Skeletal muscle cell (primary cell): ENCODE data around the gene ANAPC10.
"Not testable (repeated sequence)": the region's sequence is repeated elsewhere in the genome, so short reads cannot be mapped to it uniquely, and the experiment has no call there.

Experiments used
- DNase-seq: peaks from one replicate; pipeline ENCODE4 v3.0.0-alpha.2; 2010; ENCODE audit warnings: low read depth
- H3K4me3 ChIP-seq: 2 replicates; pipeline ENCODE4 v1.5.1; 2011; ENCODE audit warnings: low read depth, mild to moderate bottlenecking, control low read depth, low read length, moderate library complexity

Gene ANAPC10

GRCh38 chr4:145097821-145098674, at the start of gene ANAPC10, which contains the start of gene ABCE1:
TSS of gene ANAPC10 (minus strand) at chr4:145098196. CDS start at chr4:145096099, 2,097 bp downstream.
TSS of gene ABCE1 (plus strand) at chr4:145098311. CDS start at chr4:145104413, 6,102 bp downstream.
- H3K4me3 ChIP-seq, result peak within 1 kb of the TSS; percentile 93
- peak; percentile 96 for DNase-seq

GRCh38 chr4:145136219-145136618, 38.2 kb upstream of the ANAPC10 start:
- H3K4me3 ChIP-seq, result not testable (repeated sequence)

DNA sequence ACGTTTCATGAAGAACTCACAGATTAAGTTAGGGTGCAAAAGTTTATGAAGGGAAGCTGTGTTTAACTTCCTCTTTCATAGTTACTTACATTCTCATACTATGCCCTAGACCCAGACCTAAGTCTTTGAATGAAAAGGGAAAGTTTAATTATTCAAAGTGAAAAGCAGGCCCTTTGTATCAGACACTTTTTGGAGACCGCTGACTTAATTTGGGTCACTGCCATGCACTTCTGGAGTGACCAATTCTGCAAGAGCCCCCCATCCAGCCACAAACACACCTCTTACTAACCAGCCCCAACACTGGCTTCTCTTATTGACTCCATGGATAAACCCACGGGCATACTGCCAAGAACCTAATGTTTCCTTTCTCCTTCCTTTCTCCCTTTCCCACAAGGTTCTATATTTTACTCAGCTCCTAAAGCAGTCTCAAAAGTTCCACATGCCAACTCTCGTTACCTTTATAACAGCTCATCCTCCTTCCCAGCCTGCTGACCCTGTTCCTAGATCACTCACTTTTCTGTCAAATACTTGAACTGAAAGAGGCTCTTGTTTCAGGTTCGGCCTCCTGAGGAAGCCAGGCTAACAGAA, 34.6 kb upstream of the ANAPC10 start:
- DNase-seq, result peak; percentile 9
- H3K4me3 ChIP-seq, result no peak overlapping the region

More at GRCh38 chr4:145136219-145136618, 38.2 kb upstream of the ANAPC10 start:
- DNase-seq, result not testable (repeated sequence)

- DNase-seq, result no peak
- H3K4me3 ChIP-seq, result no peak overlapping the region
Observed at GRCh38 chr4:145131848-145132247, 33.9 kb upstream of the ANAPC10 start.

GRCh38 chr4:145130788-145131399, 32.9 kb upstream of the ANAPC10 start:
- DNase-seq, result peak; percentile 69

DNA sequence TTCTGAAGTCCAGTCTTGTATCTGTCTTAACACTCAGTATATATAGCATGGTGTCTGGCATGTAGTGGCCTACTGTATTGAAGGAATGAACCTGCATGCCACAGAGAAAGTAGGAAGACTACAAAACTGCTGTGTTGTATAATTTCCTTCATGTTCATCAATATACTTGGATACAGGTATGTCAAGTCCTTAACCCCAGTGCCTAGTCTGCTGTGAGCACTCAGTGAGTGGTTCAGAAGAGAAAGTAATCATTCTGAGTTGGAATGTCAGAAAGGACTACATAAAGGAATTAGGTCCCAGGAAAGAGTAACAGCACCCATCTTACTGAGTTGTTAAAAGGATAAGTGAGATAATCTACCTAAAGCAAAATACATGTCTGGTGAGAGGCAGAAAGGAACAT, 32.1 kb upstream of the ANAPC10 start:
- H3K4me3 ChIP-seq, result no peak overlapping the region
- no peak for DNase-seq

More at GRCh38 chr4:145130788-145131399, 32.9 kb upstream of the ANAPC10 start:
- no peak overlapping the region for H3K4me3 ChIP-seq

GRCh38 chr4:145125396-145125795, 27.4 kb upstream of the ANAPC10 start:
- DNase-seq, result no peak
- no peak overlapping the region for H3K4me3 ChIP-seq

GRCh38 chr4:145108128-145108527, 10.1 kb upstream of the ANAPC10 start:
- no peak overlapping the region for H3K4me3 ChIP-seq
- no peak for DNase-seq

DNA sequence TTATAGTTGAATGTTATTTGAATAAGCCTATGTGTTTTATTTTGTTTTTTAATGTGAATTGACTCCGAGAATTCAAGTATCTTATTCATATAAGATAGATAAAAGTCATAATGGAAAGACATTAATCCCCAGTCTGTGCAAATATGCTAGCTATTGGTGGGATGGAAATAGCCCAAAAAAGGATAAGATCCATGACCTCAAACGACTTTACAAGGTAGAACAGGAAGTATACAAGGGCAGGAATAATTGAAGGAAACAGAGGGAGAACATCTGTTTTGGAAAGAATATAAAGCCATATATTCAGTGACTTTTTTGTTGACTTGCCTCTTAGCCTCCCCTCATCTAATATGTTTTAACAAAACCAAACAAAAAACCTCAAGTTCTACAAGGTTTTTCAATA, 9.1 kb upstream of the ANAPC10 start:
- no peak overlapping the region for H3K4me3 ChIP-seq
- DNase-seq, result no peak

DNA sequence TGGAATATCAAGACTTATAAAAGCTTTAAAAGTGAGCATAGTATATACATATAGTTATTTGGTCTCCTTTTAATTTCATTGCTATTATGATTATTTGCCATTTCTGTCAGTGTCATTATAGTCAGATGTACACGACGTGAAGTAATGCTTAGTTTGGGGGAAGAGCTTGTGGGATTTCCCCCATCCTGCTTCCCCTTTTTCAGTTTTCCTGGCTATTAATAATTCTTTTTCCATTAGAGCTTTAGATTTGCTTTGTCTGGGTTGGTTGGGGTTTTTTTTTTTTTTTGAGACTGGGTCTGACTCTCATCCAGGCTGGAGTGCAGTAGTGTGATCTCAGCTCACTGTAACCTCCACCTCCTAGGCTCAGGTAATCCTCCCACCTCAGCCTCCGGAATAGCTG, 5.5 kb upstream of the ANAPC10 start:
- no peak overlapping the region for H3K4me3 ChIP-seq
- DNase-seq, result no peak

- no peak overlapping the region for H3K4me3 ChIP-seq
Observed at GRCh38 chr4:145102619-145103018, 4.6 kb upstream of the ANAPC10 start.

DNA sequence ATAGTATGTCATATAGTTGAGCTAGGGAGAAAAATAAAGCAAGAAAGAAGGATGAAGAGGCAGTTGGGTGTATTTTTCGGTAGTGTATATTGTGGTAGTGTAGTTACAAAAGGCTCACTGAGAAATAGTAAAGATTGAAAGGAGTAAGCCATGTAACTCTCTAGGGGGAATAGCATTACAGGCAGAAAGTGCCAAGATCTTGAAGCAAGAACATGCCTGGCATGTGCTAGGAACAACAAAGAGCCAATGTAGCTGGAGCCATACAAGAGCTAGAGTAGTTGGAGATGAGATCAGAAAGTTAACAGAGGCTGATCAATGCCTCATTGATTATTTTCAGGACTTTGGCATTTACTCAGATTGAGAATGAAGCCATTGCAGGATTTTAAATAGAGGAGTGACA, 3.1 kb upstream of the ANAPC10 start:
- no peak overlapping the region for H3K4me3 ChIP-seq
- no peak for DNase-seq

More at GRCh38 chr4:145102619-145103018, 4.6 kb upstream of the ANAPC10 start:
- no peak for DNase-seq

DNA sequence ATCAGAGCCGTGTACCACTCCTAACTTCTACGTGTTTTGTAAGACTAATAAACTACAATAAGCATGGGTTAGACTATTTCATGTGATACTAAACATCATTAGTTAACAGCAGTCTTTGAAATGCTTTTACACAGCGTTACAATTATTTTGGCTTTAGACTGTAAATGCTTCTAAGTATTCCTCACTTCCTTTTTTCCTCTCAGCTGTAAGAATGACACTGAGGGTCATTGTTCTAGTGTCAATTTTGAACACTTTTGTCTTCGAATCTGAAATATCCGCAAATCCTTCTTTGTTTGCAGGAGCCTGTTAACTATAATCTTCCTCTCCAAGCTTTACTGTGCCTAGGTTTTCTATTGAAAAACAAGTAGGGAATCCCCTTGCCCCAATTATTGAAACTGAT, 1.7 kb upstream of the ANAPC10 start:
- no peak for DNase-seq
- H3K4me3 ChIP-seq, result peak overlapping the region; percentile 93

DNA sequence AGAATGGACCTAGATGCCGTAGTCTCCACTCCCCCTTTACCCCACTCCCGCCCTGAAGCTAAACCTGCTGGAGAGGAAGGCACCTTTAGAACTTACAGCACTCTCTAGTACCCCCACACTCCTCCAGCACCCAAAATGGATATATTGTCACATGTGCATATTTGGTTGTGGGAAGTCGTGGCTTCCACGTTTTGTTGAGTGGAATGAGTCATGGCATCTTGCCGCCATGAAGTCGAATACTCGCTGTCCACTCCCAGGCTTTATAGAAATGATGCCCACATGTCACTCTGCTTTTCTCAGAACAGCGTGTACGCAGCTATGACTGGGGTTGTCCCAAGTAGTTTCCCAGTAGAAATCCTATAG, 660 bp upstream of the ANAPC10 start:
- DNase-seq, result peak; percentile 27
- peak overlapping the region; percentile 93 for H3K4me3 ChIP-seq

- peak overlapping the region; percentile 93 for H3K4me3 ChIP-seq
- no peak for DNase-seq
Observed at GRCh38 chr4:145097331-145097820, 620 bp downstream of the ANAPC10 start.

DNA sequence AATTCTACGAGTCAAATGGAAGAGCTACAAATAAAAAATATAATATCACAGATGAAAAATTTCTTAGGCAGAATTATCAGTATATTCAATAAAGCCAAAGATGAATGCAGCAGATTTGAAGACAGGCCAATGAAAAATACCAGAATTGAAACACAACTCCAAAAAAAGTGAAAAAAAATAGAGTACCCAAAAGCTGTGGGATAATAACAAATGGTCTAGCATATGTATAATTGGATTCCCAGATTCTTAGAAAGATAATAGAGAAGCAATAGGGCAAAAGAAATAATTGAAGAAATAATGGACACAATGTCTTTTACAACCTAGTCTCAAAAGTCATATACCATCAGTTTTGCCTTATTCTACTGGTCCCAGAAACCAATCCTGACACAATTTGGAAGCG, 4.4 kb downstream of the ANAPC10 start:
- DNase-seq, result no peak
- no peak overlapping the region for H3K4me3 ChIP-seq

- DNase-seq, result no peak
- H3K4me3 ChIP-seq, result no peak overlapping the region
Observed at GRCh38 chr4:145090380-145090779, 7.6 kb downstream of the ANAPC10 start.

DNA sequence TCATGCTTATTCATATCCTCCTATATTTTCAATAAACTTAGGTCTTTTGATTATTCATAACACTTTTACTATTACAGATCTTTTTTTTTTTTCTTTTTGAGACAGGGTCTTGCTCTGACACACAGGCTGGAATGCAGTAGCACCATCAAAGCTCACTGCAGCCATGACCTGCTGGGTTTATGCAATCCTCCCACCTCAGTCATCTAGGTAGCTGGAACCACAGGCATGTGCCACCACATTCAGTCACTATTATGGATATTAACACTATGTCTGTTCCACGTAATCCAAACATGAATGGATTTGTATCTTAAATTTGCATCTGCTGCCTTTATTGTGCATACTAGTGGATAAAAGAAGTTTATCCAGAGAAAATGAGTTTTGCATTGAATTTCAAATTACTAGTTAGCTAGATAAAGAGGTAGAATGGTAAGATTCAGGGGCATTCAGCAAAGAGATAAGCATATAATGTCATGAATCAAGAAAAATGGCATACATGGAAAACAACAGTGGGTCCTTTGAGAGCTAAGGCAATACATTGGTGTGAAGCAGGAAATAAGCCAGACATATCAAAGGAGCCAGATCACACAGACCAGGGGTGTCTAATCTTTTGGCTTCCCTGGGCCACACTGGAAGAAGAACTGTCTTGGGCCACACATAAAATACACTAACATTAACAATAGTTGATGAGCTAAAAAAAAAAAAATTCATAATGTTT, 13.9 kb downstream of the ANAPC10 start:
- no peak overlapping the region for H3K4me3 ChIP-seq
- no peak for DNase-seq

- no peak for DNase-seq
- no peak overlapping the region for H3K4me3 ChIP-seq
Observed at GRCh38 chr4:145081756-145082155, 16.2 kb downstream of the ANAPC10 start.

DNA sequence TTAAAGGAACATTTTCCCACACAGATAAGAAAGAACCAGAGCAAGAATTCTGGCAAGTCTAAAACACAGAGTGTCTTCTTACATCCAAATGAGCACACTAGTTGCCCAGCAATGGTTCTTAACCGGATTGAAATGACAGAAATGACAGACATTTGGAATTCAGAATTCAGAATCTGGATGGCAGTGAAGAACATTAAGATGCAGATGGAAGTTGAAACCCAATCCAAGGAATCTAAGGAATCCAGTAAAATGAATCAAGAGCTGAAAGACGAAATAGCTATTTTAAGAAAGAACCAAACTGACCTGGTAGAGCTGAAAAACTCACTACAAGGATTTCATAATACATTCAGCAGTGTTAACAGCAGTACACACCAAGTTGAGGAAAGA, 21.5 kb downstream of the ANAPC10 start:
- DNase-seq, result no peak
- no peak overlapping the region for H3K4me3 ChIP-seq
